Lung (tissue), 12 donors: ENCODE measurements around the gene INO80. TPM values are rescaled to one million over a fixed set of nuclear protein-coding genes. Genes with fewer than 3 reads are reported as not detected.
A peak's percentile ranks its signal among the peaks of the same experiment; 100 is the strongest.

Experiments
- ATAC-seq: fragments of 200-7000 bp; cut with Tn5 transposase; one replicate; pipeline ENCODE4 v1.9.1; 2020; ENCODE audit warnings: moderate number of reproducible peaks; ENCODE audit not compliant: insufficient read depth, low FRiP score
- DNase-seq, 3 donors: peaks; one replicate each; pipeline ENCODE4 v3.0.0-alpha.2; 2013 to 2017
- H3K27ac ChIP-seq, 2 donors: one replicate each; pipeline ENCODE4 v1.5.1; 2013; ENCODE audit warnings: mild to moderate bottlenecking in 2 of 2, moderate library complexity in 2 of 2, control low read depth in 1 of 2, inconsistent platforms in 1 of 2, low read depth in 1 of 2, low read length in 1 of 2
- H3K27me3 ChIP-seq, 3 donors: one replicate each; pipeline ENCODE4 v1.5.1; 2013; ENCODE audit warnings: low read length in 2 of 3; ENCODE audit not compliant: control insufficient read depth in 3 of 3, insufficient read depth in 3 of 3
- H3K36me3 ChIP-seq, 4 donors: one replicate each; pipeline ENCODE4 v1.5.1; 2013; ENCODE audit warnings: low read length in 4 of 4, mild to moderate bottlenecking in 1 of 4, moderate library complexity in 1 of 4; ENCODE audit not compliant: control insufficient read depth in 4 of 4, insufficient read depth in 4 of 4
- H3K4me1 ChIP-seq, 5 donors: one replicate each; pipeline ENCODE4 v1.5.1; 2013; ENCODE audit warnings: low read length in 5 of 5, mild to moderate bottlenecking in 2 of 5, moderate library complexity in 1 of 5; ENCODE audit not compliant: control insufficient read depth in 5 of 5, insufficient read depth in 5 of 5
- H3K4me3 ChIP-seq: one replicate; pipeline ENCODE4 v1.5.1; 2013; ENCODE audit warnings: mild to moderate bottlenecking, control low read depth, moderate library complexity
- H3K9ac ChIP-seq, 2 donors: one replicate each; pipeline ENCODE4 v1.5.1; 2013; ENCODE audit warnings: low read length in 2 of 2, control low read depth in 1 of 2; ENCODE audit not compliant: insufficient read depth in 1 of 2
- H3K9me3 ChIP-seq, 4 donors: one replicate each; pipeline ENCODE4 v1.5.1; 2013; ENCODE audit warnings: low read length in 3 of 4, mild to moderate bottlenecking in 1 of 4, moderate library complexity in 1 of 4; ENCODE audit not compliant: control insufficient read depth in 4 of 4, insufficient read depth in 3 of 4
- CTCF ChIP-seq: IDR thresholded peaks from 2 replicates; pipeline ENCODE4 v1.5.1; 2012; ENCODE audit warnings: mild to moderate bottlenecking; ENCODE audit errors: control extremely low read depth, extremely low read depth
- WGBS, 2 donors: extraction: QIAGEN DNeasy Blood & Tissue Kit; methylation state at CpG; one replicate each; pipeline ENCODE4 v1.1.7; 2013; 5-methylcytosine and 5-hydroxymethylcytosine counted together
- polyA plus RNA-seq, 2 donors: library from polyadenylated mRNA; stranded (reverse); fragments of 200-250 nt; gene quantifications; one replicate each; pipeline ENCODE4 v1.2.1, GENCODE V29; 2013
- total RNA-seq, 2 donors: library from RNA; depleted of rRNA in 1 of 2; stranded (reverse); fragments of >200 nt in 1 of 2; gene quantifications; one replicate each; pipeline ENCODE4 v1.2.1, GENCODE V29; 2014 to 2021
- donor health status: control.
- donor health status: control.
- donor health status: Bipolar disorder and iron deficiency.
- donor health status: healthy.
- donor health status: DM: yes; HTN: yes; CAD: no.

INO80 gene
- total and polyA plus RNA-seq, 4 donors, result 8.0 to 50.1 (median 22.9) TPM

DNA sequence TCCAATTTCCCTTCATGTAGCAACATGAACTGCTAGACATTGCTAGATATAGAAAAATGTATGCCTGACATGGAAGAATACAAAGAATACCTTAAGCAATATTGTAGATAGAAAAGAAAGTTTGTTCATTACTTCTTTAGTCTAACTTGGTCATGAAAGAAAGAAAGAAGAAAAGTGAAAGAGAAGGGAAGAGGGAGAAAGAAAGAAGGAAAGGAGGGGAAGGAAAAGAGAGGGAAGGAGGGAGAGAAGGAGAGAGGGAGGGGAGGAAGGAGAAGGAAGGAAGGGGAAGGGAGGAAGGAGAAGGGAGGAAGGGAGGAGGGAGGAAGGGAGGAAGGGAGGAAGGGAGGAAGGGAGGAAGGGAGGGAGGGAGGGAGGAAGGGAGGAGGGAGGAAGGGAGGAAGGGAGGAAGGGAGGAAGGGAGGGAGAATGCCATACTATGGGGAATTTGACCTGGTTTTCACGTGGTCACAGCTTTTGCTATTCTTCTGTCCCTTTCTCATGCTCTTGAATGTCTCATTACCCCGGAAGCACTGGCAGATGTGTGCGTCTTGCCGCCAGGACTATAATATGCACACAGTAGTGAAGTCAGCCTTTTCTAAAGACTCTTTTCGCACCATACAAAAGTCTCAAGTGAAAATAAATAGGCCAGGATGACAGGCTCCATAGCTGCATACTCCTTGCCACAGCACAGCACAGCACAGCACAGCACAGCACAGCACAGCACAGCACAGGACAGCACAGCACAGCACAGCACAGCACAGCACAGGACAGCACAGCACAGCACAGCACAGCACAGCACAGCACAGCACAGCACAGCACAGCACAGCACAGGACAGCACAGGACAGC is 84.6 kb downstream of the INO80 start:
- whole genome bisulfite sequencing, 2 donors, result 79 to 82% methylated on average over 5 of the region's 5 CpGs
- ATAC-seq (no peak), DNase-seq (no peak)
- no peak overlapping the region for H3K4me3 ChIP-seq
- no peaks in the 10 kb centered on the region for H3K9me3 ChIP-seq
- H3K4me1 ChIP-seq, result peaks cover 0 to 4% (median 0%) of the 10 kb centered on the region in 5 donors
- no peak overlapping the region for H3K9ac ChIP-seq
- TF ChIP-seq CTCF, result no peak
- peaks cover 3 to 12% (median 9%) of the 10 kb centered on the region in 4 donors for H3K36me3 ChIP-seq
- H3K27ac ChIP-seq, result no peak overlapping the region
- H3K27me3 ChIP-seq, result no peaks in the 10 kb centered on the region

DNA sequence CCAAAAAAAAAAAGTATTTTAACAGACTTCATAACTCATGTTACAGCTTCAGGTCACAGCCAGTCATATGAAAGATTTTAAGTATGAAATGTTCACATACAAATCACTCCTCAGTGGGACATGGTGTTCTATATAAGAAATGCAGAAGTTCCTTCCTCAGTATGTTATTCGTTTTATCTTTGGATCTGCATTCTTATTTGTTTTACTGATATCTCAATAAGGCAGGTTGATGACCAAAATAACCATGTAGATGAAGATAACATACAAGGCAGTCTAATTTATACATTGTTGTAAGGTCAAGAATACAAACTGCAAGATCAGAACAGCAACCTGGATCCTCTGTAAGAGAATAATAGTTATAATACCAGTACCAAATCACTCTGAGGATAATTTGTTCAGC is 87.2 kb downstream of the INO80 start:
- H3K9ac ChIP-seq, result no peak overlapping the region
- WGBS, 2 donors, result 47 to 55% methylated on average over 1 of the region's 1 CpG
- peaks cover 3 to 13% (median 6%) of the 10 kb centered on the region in 4 donors for H3K36me3 ChIP-seq
- H3K9me3 ChIP-seq, result no peaks in the 10 kb centered on the region
- no peak for TF ChIP-seq CTCF
- no peaks in the 10 kb centered on the region for H3K27me3 ChIP-seq
- no peak for DNase-seq
- H3K27ac ChIP-seq, result no peak overlapping the region
- H3K4me3 ChIP-seq, result no peak overlapping the region
- ATAC-seq, result no peak
- H3K4me1 ChIP-seq, result peaks cover 0 to 16% (median 4%) of the 10 kb centered on the region in 5 donors

- ATAC-seq, result no peak
- peak overlapping the region in 1 of 2 donors; percentile 47 for H3K27ac ChIP-seq
- H3K27me3 ChIP-seq, result no peaks in the 10 kb centered on the region
- no peaks in the 10 kb centered on the region for H3K9me3 ChIP-seq
- no peak overlapping the region for H3K4me3 ChIP-seq
- peaks cover 3 to 16% (median 8%) of the 10 kb centered on the region in 4 donors for H3K36me3 ChIP-seq
- no peak for TF ChIP-seq CTCF
- H3K9ac ChIP-seq, result no peak overlapping the region
- 93 to 98% methylated on average over 4 of the region's 4 CpGs for WGBS, 2 donors
- DNase-seq, result no peak
- H3K4me1 ChIP-seq, result peaks cover 4 to 37% (median 6%) of the 10 kb centered on the region in 5 donors
Observed at GRCh38 chr15:41025393-41025792, 90.7 kb downstream of the INO80 start.
